Heart left ventricle (tissue), 13 donors: ENCODE data around the gene MYO1E.

Experiments used
- CTCF ChIP-seq, 12 donors: fragments of 200-600 bp; sonication (generic) in 4 of 12; IDR thresholded peaks; one replicate each; pipeline versions ENCODE4 v1.5.0 to v1.8.0; 2018 to 2022; ENCODE audit warnings: antibody characterized with exemption in 12 of 12, mild to moderate bottlenecking in 5 of 12
- POLR2A ChIP-seq, 2 donors: fragments of 450-650 bp; IDR thresholded peaks; one replicate each; pipeline ENCODE4 v1.6.1; 2017; ENCODE audit warnings: antibody characterized with exemption in 2 of 2, mild to moderate bottlenecking in 2 of 2, moderate library complexity in 2 of 2
- donor health status: ischemic (EF 13 %, LVEDD 7.1; RV severe dilation, severe dysfunction).
- donor health status: DM: no; HTN: yes; CAD: no.
- donor health status: DM: no; HTN: no; CAD: no.
- donor health status: ischemic (EF 25% LVEDD 6.9; RV normal size, moderate dysfunction).
- donor health status: ischemic (EF 25% LVEDD 5.7; RV mildly dilated, moderate dysfunction).
- donor health status: ischemic (EF 35%, LVEDD 5.7; RV mildly dilated, moderate dysfunction).
- donor health status: nonischemic (EF 11% LVEDD 7.7; RV severe dilation, severe dysfunction).
- donor health status: DM: yes; HTN: yes; CAD: no.
- donor health status: PGD.
- donor health status: ischemic (EF 29% LVEDD 5.4; RV normal size, mild dysfunction).
- donor health status: nonischemic (EF 23%, LVEDD 6.1; RV moderate dilation, normal function).

GRCh38 chr15:59157396-59157795 is 215.3 kb downstream of the MYO1E start:
- TF ChIP-seq CTCF (IDR thresholded peaks at IDR 0.05): no peak
- TF ChIP-seq POLR2A (IDR thresholded peaks at IDR 0.05): no peak
